Activated CD8-positive, alpha-beta T cell treated with anti-CD3 and anti-CD28 coated beads for 36 hours (primary cell): ENCODE results near the gene LAMTOR2. TPM values are rescaled to one million over a fixed set of nuclear protein-coding genes. Genes with fewer than 3 reads are reported as not detected.
A peak's percentile ranks its signal among the peaks of the same experiment; 100 is the strongest.

Source experiments
- ATAC-seq: fragments of 200-7000 bp; cut with Tn5 transposase; one replicate; pipeline ENCODE4 v1.10.0; 2021; ENCODE audit warnings: mild to moderate bottlenecking, moderate library complexity
- CTCF ChIA-PET: fragments of 350-600 bp; sonication (Branson Sonifier 250); formaldehyde crosslinking; loops from one replicate; lab custom pipeline; 2021; ENCODE audit warnings: antibody characterized with exemption; lab: Charles Lee
- POLR2A ChIA-PET: fragments of 350-600 bp; sonication (Branson Sonifier 250); formaldehyde crosslinking; loops from one replicate; lab custom pipeline; 2021; ENCODE audit warnings: antibody characterized with exemption; lab: Charles Lee
- DNase-seq: peaks from one replicate; pipeline ENCODE4 v3.0.0-alpha.2; 2020
- H3K27ac Mint-ChIP-seq: one replicate; pipeline ENCODE4 v1.8.0; 2021; ENCODE audit warnings: mild to moderate bottlenecking, mixed read lengths
- H3K27me3 Mint-ChIP-seq: one replicate; pipeline ENCODE4 v1.8.0; 2021; ENCODE audit warnings: mixed read lengths
- H3K36me3 Mint-ChIP-seq: one replicate; pipeline ENCODE4 v1.8.0; 2021; ENCODE audit warnings: low read depth, mixed read lengths
- H3K4me1 Mint-ChIP-seq: one replicate; pipeline ENCODE4 v1.8.0; 2021; ENCODE audit warnings: low read depth, mixed read lengths
- H3K4me3 Mint-ChIP-seq: one replicate; pipeline ENCODE4 v1.8.0; 2021; ENCODE audit warnings: mild to moderate bottlenecking, moderate library complexity, mixed read lengths
- H3K9me3 Mint-ChIP-seq: one replicate; pipeline ENCODE4 v1.8.0; 2021; ENCODE audit warnings: mixed read lengths
- intact Hi-C: fragments of 100-400 bp; cut with micrococcal nuclease; formaldehyde crosslinking; loops from one replicate; pipeline ENCODE4 v1.10.0; 2022
- total RNA-seq, 2 experiments: library from RNA; stranded (reverse); gene quantifications; one replicate each; pipeline ENCODE4 v1.2.3, GENCODE V29; 2021
- TF ChIP-seq, protein P1 (sequence below): fragments of 200-600 bp; IDR thresholded peaks from one replicate; pipeline ENCODE4 v1.8.0; 2022; ENCODE audit warnings: antibody characterized with exemption, mild to moderate bottlenecking

LAMTOR2 gene
- total RNA-seq, 2 experiments from 2014 or later: 48.9 to 49.4 TPM

DNA sequence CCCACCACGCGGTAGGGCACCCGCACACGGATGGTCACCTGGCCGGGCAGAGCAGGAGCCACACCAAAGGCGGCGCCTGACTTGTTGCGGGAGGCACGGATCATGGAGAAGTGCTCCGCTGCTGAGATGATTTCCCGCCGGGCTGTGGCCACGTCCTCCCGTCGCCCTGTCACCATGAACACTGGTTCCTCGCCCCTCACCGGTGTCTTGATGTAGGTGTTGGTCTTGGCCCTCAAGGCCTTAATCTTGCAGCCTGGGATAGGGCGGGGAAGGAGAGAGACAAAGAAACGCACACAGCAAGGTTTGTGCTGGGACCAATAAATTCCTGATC lies 22.8 kb downstream of the LAMTOR2 start:
- Mint-ChIP-seq H3K9me3 (no peaks in the 10 kb centered on the region), H3K27ac (no peak overlapping the region), H3K27me3 (no peaks in the 10 kb centered on the region), H3K4me1 (no peaks in the 10 kb centered on the region), H3K36me3 (no peaks in the 10 kb centered on the region), H3K4me3 (no peak overlapping the region)
- DNase-seq (no peak), ATAC-seq (no peak)
- TF ChIP-seq, protein P1, sequence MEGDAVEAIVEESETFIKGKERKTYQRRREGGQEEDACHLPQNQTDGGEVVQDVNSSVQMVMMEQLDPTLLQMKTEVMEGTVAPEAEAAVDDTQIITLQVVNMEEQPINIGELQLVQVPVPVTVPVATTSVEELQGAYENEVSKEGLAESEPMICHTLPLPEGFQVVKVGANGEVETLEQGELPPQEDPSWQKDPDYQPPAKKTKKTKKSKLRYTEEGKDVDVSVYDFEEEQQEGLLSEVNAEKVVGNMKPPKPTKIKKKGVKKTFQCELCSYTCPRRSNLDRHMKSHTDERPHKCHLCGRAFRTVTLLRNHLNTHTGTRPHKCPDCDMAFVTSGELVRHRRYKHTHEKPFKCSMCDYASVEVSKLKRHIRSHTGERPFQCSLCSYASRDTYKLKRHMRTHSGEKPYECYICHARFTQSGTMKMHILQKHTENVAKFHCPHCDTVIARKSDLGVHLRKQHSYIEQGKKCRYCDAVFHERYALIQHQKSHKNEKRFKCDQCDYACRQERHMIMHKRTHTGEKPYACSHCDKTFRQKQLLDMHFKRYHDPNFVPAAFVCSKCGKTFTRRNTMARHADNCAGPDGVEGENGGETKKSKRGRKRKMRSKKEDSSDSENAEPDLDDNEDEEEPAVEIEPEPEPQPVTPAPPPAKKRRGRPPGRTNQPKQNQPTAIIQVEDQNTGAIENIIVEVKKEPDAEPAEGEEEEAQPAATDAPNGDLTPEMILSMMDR: no peak
- POLR2A ChIA-PET: no interaction called here
- intact Hi-C loops: no loop called here
- CTCF ChIA-PET: no interaction called here

DNA sequence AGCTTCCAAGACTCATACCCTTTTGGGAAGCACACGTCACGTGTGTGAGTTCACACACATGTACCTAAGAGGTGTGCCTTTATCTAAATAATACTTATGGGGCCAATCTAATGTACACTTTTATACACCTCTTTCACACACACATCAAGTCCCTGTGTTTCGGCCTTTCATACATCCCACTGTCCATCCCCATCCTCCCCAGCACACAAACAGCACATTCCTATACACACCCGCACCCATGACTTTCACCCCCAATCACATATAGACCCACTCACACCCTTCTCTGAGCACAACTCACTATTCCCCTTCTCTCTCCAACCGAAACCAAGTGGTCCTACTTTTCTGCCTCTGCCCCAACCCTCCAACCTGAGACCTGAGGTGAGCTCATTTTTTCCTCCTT lies 24.1 kb downstream of the LAMTOR2 start:
- Mint-ChIP-seq H3K4me3 (no peak overlapping the region), H3K36me3 (no peaks in the 10 kb centered on the region), H3K27me3 (peaks cover 6% of the 10 kb centered on the region), H3K4me1 (peaks cover 5% of the 10 kb centered on the region), H3K9me3 (no peaks in the 10 kb centered on the region), H3K27ac (no peak overlapping the region)
- ATAC-seq (no peak), DNase-seq (no peak)
- intact Hi-C loops: no loop called here
- ChIA-PET CTCF (interaction anchor here (0.8 to 1.0 kb wide), 3 partner anchors 12 to 18 kb away, joined by 3 to 6 read pairs (median 3); no protein-coding TSS in a partner anchor), POLR2A (interaction anchor here (1.6 kb wide), 1 partner anchor 18 kb away, joined by 4 read pairs; no protein-coding TSS in a partner anchor)
- TF ChIP-seq, protein P1: no peak

DNA sequence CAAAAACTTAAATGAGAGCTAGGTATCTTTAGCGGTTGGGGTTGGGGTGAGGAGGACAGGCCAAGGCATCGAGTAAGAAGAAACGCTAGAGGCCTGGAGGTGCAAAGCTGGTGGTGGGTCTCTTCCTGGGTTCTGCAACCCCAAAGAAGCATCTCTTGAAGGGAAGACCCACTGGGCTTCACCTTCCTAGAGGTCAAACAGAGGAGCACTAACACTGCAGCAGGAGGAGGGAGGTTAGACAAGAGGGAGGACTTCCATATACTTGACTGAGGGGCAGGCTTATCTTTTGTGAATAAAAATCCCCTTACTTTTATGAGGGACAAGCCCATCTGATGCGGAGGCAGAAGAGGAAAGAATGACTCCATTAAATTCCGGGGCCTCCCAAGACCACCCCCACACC lies 25.2 kb downstream of the LAMTOR2 start:
- Mint-ChIP-seq H3K9me3 (no peaks in the 10 kb centered on the region), H3K27ac (no peak overlapping the region), H3K27me3 (peaks cover 16% of the 10 kb centered on the region), H3K36me3 (no peaks in the 10 kb centered on the region), H3K4me1 (peaks cover 6% of the 10 kb centered on the region), H3K4me3 (no peak overlapping the region)
- ChIA-PET POLR2A (no interaction called here), CTCF (interaction anchor here (0.6 to 1.1 kb wide), 3 partner anchors 13 to 113 kb away, joined by 3 to 4 read pairs (median 3); no protein-coding TSS in a partner anchor)
- ATAC-seq: no peak
- TF ChIP-seq, protein P1: no peak
- intact Hi-C loops: no loop called here
- no peak for DNase-seq

DNA sequence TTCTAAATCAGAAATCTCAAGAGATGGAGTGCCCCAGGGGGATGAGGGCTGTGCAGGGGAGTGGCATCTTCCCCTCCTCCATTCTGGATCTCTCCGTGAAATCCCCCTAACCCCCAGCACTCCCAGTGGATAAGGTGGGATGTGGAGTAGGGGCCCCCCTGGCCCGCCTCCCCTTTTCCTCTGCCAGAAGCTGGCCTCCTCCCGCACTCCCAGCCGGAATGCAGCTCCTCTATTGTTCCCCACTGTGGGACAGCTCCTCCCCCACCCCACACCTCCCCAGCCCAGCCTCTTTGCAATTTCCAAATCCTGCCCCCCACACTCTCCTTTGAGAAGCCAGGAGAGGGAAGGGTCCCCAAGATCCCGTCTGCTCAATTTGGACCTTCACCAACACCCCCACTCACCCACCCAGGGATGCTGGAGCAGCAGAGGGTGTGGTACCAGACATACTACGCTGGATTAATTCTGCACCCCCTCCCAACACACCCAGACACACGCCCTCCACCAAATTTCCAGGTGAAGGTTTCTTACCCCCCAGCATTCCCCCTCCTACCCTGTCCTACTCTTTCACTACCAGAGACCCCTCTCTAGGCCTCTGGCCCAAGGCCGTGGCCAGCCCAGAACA lies 25.8 kb downstream of the LAMTOR2 start:
- TF ChIP-seq, protein P1: no peak
- Mint-ChIP-seq H3K9me3 (no peaks in the 10 kb centered on the region), H3K36me3 (no peaks in the 10 kb centered on the region), H3K4me3 (no peak overlapping the region), H3K27ac (no peak overlapping the region), H3K27me3 (peaks cover 20% of the 10 kb centered on the region), H3K4me1 (peaks cover 6% of the 10 kb centered on the region)
- POLR2A ChIA-PET: no interaction called here
- CTCF ChIA-PET: interaction anchor here (1.1 kb wide), 1 partner anchor 14 kb away, joined by 4 read pairs; no protein-coding TSS in a partner anchor
- ATAC-seq (no peak), DNase-seq (no peak)
- intact Hi-C loops: no loop called here

DNA sequence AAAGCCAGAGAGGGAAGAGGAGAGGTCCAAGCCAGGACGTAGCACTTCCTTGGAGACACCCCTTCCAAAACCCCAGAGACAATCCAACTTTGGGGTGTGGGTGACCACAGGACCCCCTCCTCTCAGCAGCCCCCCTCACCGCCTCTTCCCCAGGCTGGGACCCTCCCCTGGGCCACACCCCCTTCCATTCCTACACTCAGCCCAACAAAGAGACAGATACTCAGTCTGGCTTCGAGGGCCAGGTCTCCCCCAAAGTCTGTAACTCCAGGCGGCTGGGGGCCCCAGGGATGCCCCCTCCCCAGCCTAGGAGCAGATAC lies 26.2 kb downstream of the LAMTOR2 start:
- DNase-seq: no peak
- no peaks in the 10 kb centered on the region for H3K9me3 Mint-ChIP-seq
- peak overlapping the region; percentile 46 for H3K4me3 Mint-ChIP-seq
- TF ChIP-seq, protein P1: no peak
- no peak overlapping the region for H3K27ac Mint-ChIP-seq
- H3K27me3 Mint-ChIP-seq: peaks cover 23% of the 10 kb centered on the region
- CTCF ChIA-PET: interaction anchor here (22.5 kb wide), 1 partner anchor 51 kb away, joined by 772 read pairs; no protein-coding TSS in a partner anchor
- POLR2A ChIA-PET: interaction anchor here (1.2 kb wide), 1 partner anchor 7 kb away, joined by 4 read pairs; no protein-coding TSS in a partner anchor
- no peaks in the 10 kb centered on the region for H3K36me3 Mint-ChIP-seq
- ATAC-seq: no peak
- peaks cover 6% of the 10 kb centered on the region for H3K4me1 Mint-ChIP-seq
- intact Hi-C loops: no loop called here
